GM11168 (cell line): ENCODE measurements around the gene CNPY2.

Experiments used
- in situ Hi-C: fragments of 300-500 bp; cut with MboI; formaldehyde crosslinking; loops from one replicate; pipeline ENCODE4 v1.12.0; 2022; ENCODE audit warnings: low sequenced_read_pairs; ENCODE audit not compliant: unreplicated experiment

CNPY2 gene

GRCh38 chr12:56261503-56262232 is 54.1 kb downstream of the CNPY2 start:
- in situ Hi-C loops, result no loop called here

GRCh38 chr12:56260921-56261320 is 54.9 kb downstream of the CNPY2 start:
- in situ Hi-C loops, result no loop called here

- in situ Hi-C loops, result no loop called here
Observed at GRCh38 chr12:56260380-56260779, 55.4 kb downstream of the CNPY2 start.
